Activated CD4-positive, alpha-beta memory T cell treated with anti-CD3 and anti-CD28 coated beads for 36 hours (primary cell): ENCODE data around the gene HP. TPM values are rescaled to one million over a fixed set of nuclear protein-coding genes. Genes with fewer than 3 reads are reported as not detected.
A peak's percentile ranks its signal among the peaks of the same experiment; 100 is the strongest.
"Not testable (repeated sequence)": the region's sequence is repeated elsewhere in the genome, so short reads cannot be mapped to it uniquely, and the experiment has no call there.

Source experiments
- CTCF ChIA-PET: fragments of 350-600 bp; sonication (Branson Sonifier 250); formaldehyde crosslinking; loops from one replicate; lab custom pipeline; 2021; ENCODE audit warnings: antibody characterized with exemption, inconsistent platforms; lab: Charles Lee
- POLR2A ChIA-PET: fragments of 350-600 bp; sonication (Branson Sonifier 250); formaldehyde crosslinking; loops from one replicate; lab custom pipeline; 2021; ENCODE audit warnings: antibody characterized with exemption; lab: Charles Lee
- DNase-seq: peaks from one replicate; pipeline ENCODE4 v3.0.0-alpha.2; 2020
- H3K27ac Mint-ChIP-seq: one replicate; pipeline ENCODE4 v1.8.0; 2021; ENCODE audit warnings: mixed read lengths
- H3K27me3 Mint-ChIP-seq: one replicate; pipeline ENCODE4 v1.8.0; 2021; ENCODE audit warnings: mixed read lengths
- H3K36me3 Mint-ChIP-seq: one replicate; pipeline ENCODE4 v1.8.0; 2021; ENCODE audit warnings: mixed read lengths
- H3K4me1 Mint-ChIP-seq: one replicate; pipeline ENCODE4 v1.8.0; 2021; ENCODE audit warnings: low read depth, mixed read lengths
- H3K4me3 Mint-ChIP-seq: one replicate; pipeline ENCODE4 v1.8.0; 2021; ENCODE audit warnings: mild to moderate bottlenecking, mixed read lengths
- H3K9me3 Mint-ChIP-seq: one replicate; pipeline ENCODE4 v1.8.0; 2021; ENCODE audit warnings: mixed read lengths
- intact Hi-C: fragments of 100-400 bp; cut with micrococcal nuclease; formaldehyde crosslinking; loops from one replicate; pipeline ENCODE4 v1.15.1; 2023
- total RNA-seq, 2 experiments: library from RNA; stranded (reverse); gene quantifications; one replicate each; pipeline ENCODE4 v1.2.3, GENCODE V29; 2021

HP gene, protein sequence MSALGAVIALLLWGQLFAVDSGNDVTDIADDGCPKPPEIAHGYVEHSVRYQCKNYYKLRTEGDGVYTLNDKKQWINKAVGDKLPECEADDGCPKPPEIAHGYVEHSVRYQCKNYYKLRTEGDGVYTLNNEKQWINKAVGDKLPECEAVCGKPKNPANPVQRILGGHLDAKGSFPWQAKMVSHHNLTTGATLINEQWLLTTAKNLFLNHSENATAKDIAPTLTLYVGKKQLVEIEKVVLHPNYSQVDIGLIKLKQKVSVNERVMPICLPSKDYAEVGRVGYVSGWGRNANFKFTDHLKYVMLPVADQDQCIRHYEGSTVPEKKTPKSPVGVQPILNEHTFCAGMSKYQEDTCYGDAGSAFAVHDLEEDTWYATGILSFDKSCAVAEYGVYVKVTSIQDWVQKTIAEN
- not detected for total RNA-seq

DNA sequence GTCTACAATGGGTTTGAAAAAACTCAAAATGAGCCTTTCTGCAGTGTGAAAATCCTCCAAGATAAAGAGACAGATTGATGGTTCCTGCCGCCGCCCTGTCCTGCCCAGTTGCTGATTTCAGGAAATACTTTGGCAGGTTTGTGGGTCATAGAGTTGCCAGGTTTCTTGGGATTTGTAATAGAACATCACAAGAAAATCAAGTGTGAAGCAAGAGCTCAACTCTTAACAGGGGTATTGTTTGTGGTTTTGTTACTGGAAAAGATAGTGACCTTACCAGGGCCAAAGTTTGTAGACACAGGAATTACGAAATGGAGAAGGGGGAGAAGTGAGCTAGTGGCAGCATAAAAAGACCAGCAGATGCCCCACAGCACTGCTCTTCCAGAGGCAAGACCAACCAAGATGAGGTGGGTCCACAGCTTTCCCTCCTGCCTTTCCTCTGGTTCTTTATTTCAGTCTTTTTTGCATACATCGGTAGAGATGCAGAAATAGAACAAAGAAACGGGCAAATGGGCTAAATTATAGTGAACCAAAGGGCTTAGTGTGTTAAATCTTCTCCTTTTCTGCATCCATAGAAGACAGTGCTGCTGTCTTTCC lies at the start of gene HP:
Gene HP, plus strand, starts transcription at position 252 of the 594 bp plus-strand sequence. Its CDS starts 148 bp downstream, at position 400.
- peaks cover 12% of the 10 kb centered on the region for H3K9me3 Mint-ChIP-seq
- DNase-seq, POLR2A ChIA-PET, H3K36me3 Mint-ChIP-seq, H3K27ac Mint-ChIP-seq, CTCF ChIA-PET, H3K4me3 Mint-ChIP-seq, H3K4me1 Mint-ChIP-seq, H3K27me3 Mint-ChIP-seq, intact Hi-C loops: not testable (repeated sequence)

DNA sequence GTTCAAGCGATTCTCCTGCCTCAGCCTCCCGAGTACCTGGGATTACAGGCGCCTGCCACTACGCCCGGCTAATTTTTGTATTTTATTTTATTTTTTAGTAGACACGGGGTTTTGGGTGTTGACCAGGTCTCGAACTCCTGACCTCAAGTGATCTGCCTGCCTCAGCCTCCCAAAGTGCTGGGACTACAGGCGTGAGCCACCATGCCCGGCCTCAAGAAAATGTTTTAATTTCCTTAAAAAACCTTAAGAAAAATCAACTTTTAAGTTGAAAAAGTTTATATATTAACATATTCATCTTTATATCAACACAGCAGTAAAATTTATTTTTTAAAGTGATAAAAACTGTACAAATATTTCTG lies 46.3 kb upstream of the HP start:
- intact Hi-C loops: loop anchor here (1.0 to 5.0 kb wide), 5 partner anchors 85 to 443 kb away; partner anchors contain the start of genes DHX38, TXNL4B and ZNF821
- POLR2A ChIA-PET, H3K27me3 Mint-ChIP-seq, DNase-seq, H3K36me3 Mint-ChIP-seq, H3K9me3 Mint-ChIP-seq, CTCF ChIA-PET: not testable (repeated sequence)
- peaks cover 15% of the 10 kb centered on the region for H3K4me1 Mint-ChIP-seq
- peak overlapping the region; percentile 15 for H3K27ac Mint-ChIP-seq
- H3K4me3 Mint-ChIP-seq: peak overlapping the region; percentile 91

DNA sequence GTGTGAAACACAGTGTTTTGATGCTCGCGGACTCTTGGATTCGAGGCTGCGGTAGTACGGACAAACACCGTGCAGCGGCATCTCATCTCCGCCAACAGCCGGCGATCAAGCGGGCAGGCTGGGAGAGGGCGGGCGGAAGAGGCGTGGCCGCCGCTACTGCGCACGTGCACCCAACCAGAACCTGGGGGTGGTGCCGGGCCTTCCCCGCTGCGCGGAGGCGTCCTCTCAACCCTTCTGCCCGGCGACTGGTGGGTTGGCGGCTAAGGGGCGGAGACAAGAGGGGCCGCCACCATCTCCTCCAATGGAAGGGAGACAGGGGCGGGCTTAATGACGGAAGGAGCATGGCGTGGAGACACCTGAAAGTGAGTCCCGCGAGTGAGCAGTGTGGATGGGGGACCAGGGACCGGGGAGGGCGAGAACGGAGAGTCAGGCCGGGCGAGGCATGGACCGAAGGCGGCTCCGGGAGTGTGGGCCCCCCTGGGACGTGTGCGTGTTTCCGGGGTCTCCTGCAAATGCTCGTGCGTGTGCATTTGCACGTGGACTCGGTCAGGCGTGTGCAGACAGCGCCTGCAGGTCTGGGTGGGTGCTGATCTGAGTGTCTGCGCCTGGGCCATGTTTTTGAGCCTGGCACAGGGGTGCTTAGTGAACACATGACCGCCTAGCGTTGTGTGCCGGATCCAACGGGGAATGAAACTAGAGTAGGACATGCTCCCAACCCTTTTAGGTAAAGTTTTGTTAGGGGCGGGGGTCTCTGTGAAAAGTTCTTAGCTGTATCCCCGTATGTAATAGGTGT lies 45.7 kb upstream of the HP start, which contains the start of gene DHODH:
Gene DHODH, plus strand, starts transcription at position 321 of the 793 bp plus-strand sequence. Its CDS starts 21 bp downstream, at position 342.
- peak within 1 kb of the TSS; percentile 91 for H3K4me3 Mint-ChIP-seq
- intact Hi-C loops: loop anchor here (1.0 to 5.0 kb wide), 5 partner anchors 85 to 443 kb away; partner anchors contain the start of genes DHX38, TXNL4B and ZNF821
- peak; percentile 99 for DNase-seq
- peaks cover 4% of the 10 kb centered on the region for H3K36me3 Mint-ChIP-seq
- ChIA-PET CTCF (interaction anchor here (0.6 kb wide), 1 partner anchor 47 kb away, joined by 3 read pairs; no protein-coding TSS in a partner anchor), POLR2A (no interaction called here)
- peak within 1 kb of the TSS; percentile 76 for H3K27ac Mint-ChIP-seq
- no peaks in the 10 kb centered on the region for H3K27me3 Mint-ChIP-seq
- peaks cover 21% of the 10 kb centered on the region for H3K4me1 Mint-ChIP-seq
- H3K9me3 Mint-ChIP-seq: no peaks in the 10 kb centered on the region

DNA sequence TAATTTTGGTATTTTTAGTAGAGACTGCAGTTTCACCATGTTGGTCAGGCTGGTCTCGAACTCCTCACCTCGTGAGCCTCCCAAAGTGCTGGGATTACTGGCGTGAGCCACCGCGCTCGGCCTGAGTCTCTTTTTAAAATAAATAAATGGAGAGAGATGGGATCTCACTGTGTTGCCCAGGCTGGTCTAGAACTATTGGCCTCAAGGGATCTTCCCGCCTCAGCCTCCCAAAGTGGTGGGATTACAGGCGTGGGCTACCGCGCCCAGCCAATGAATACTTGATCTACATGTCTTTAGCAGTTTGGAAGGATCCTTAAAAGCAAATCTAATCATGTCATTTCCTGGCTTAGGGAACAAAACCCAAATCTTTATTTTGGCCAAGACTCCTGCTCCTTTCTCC lies 44.5 kb upstream of the HP start:
- H3K27ac Mint-ChIP-seq: no peak overlapping the region
- H3K4me1 Mint-ChIP-seq: peaks cover 27% of the 10 kb centered on the region
- ChIA-PET CTCF (no interaction called here), POLR2A (no interaction called here)
- H3K9me3 Mint-ChIP-seq: no peaks in the 10 kb centered on the region
- no peaks in the 10 kb centered on the region for H3K27me3 Mint-ChIP-seq
- H3K4me3 Mint-ChIP-seq: peak overlapping the region; percentile 59
- intact Hi-C loops: loop anchor here (2.0 to 5.0 kb wide), 2 partner anchors 127 to 287 kb away; partner anchors contain the start of gene ZNF821
- H3K36me3 Mint-ChIP-seq: peaks cover 11% of the 10 kb centered on the region
- DNase-seq: no peak

DNA sequence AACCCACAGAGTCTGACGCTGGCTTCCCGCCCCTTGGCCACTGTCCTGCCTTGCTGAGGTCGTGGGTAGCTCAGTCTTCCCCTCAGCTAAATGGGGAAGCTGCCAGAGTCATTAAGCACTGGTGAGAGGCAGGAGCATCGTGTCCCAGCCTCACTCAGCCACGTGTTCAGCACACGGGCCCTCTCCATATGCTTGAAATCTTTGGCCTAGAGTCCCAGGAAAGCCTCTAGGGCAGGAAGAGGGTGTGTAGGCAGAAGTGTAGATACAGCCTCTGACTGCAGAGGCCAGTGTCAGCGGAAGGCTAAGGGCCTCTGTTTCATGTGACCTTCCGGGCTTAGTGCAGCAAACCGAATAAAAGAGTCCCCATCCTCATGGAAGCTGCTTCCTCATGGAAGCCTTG lies 41.7 kb upstream of the HP start:
- Mint-ChIP-seq H3K9me3 (no peaks in the 10 kb centered on the region), H3K27ac (no peak overlapping the region), H3K4me1 (peaks cover 27% of the 10 kb centered on the region), H3K36me3 (peaks cover 18% of the 10 kb centered on the region), H3K4me3 (no peak overlapping the region), H3K27me3 (no peaks in the 10 kb centered on the region)
- intact Hi-C loops: no loop called here
- CTCF ChIA-PET: no interaction called here
- DNase-seq: no peak
- POLR2A ChIA-PET: no interaction called here

DNA sequence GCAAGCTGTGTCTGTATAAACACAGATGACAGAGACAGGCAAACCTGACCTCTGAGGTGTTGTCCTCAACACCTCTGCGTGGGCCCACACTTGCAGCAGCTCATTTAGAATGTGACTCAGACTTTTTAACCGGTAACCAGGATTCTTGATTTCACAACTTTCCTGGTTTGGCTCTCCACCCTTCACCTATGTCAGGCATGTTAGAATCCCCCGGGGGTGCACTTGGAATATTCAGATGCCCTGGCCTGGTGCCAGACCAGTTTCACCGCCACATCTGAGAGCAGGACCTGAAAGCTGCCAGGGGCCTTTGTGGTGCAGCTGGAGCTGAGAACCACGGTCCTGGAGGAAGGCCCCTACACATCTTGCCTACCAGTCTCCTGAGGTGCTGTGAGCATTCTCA lies 40.9 kb upstream of the HP start:
- intact Hi-C loops: no loop called here
- DNase-seq: peak; percentile 53
- H3K9me3 Mint-ChIP-seq: no peaks in the 10 kb centered on the region
- POLR2A ChIA-PET: no interaction called here
- H3K36me3 Mint-ChIP-seq: peaks cover 20% of the 10 kb centered on the region
- H3K27ac Mint-ChIP-seq: peak overlapping the region; percentile 26
- CTCF ChIA-PET: no interaction called here
- H3K4me1 Mint-ChIP-seq: peaks cover 27% of the 10 kb centered on the region
- no peak overlapping the region for H3K4me3 Mint-ChIP-seq
- H3K27me3 Mint-ChIP-seq: no peaks in the 10 kb centered on the region

DNA sequence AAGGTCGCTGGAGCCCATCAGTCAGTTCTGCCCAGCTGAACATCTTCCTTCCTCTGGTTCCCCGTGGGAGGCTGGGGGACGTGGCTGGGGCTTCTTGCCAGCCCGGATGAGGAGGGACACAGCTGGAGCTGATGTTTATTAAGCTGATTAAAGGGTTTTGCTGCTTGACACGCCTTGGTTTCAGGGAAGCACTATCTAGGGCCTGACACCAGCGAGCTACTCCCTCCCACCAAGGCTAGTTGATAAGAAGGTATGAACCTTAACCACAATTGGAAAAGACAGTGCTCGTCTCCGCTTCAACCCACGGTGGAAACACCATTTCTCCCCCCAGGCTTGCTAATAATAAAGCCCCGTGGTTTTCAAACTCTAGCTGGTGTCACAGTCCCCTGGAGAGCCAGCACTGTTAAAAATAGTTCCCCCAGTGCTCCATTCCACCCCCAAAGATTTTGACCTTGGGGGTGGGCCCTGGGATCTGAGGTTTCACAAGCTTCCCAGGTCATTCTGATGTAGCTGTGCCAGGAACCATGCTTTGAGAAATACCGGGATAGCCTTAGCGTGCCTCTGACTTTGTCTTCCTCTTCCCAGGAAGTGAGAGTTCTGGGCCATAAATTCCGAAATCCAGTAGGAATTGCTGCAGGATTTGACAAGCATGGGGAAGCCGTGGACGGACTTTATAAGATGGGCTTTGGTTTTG lies 40.3 kb upstream of the HP start:
- intact Hi-C loops: no loop called here
- Mint-ChIP-seq H3K27me3 (no peaks in the 10 kb centered on the region), H3K36me3 (peaks cover 20% of the 10 kb centered on the region), H3K9me3 (no peaks in the 10 kb centered on the region), H3K4me3 (no peak overlapping the region), H3K4me1 (peaks cover 25% of the 10 kb centered on the region), H3K27ac (peak overlapping the region; percentile 26)
- ChIA-PET CTCF (no interaction called here), POLR2A (no interaction called here)
- DNase-seq: no peak

DNA sequence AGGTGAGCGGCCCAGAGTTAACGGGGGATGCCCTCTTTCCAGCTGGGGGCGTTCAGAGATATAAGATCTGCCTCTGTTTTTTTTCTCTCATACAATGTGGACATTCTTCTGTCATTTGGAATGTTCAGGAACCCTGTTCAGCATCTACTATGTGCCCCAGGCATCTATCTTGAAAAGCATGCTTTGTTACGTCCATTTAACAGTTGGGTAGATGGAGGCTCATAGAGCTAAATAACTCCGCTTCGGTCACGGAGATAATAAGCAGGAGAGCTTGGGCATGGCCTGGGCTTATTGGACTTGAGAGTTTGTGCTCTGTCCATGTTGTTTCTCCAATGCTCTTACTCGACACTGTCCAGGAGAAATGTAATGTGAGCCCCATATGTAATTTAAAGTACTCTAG lies 39.6 kb upstream of the HP start:
- Mint-ChIP-seq H3K27ac (no peak overlapping the region), H3K4me3 (no peak overlapping the region), H3K9me3 (no peaks in the 10 kb centered on the region), H3K36me3 (peaks cover 20% of the 10 kb centered on the region), H3K4me1 (peaks cover 24% of the 10 kb centered on the region), H3K27me3 (no peaks in the 10 kb centered on the region)
- DNase-seq: no peak
- intact Hi-C loops: no loop called here
- ChIA-PET CTCF (no interaction called here), POLR2A (no interaction called here)

DNA sequence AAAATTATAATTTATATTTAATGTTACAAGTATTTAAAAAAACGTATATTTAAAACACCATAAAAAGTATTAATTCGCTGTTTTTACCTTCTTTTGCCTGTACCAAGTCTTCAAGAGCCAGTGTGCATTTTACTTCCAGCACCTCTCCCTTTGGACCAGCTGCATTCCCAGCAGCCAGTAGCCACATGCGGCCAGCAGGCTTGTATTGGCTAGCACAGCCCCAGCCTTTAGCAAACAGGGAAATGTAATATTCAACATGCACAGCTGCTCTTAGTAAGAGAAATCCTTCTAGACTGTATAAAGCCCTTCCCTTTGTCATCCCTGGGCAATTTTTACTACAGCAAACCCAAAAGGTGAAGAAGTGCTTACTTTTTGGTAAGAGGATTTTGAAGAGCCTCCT lies 39.2 kb upstream of the HP start:
- intact Hi-C loops: no loop called here
- ChIA-PET POLR2A (no interaction called here), CTCF (no interaction called here)
- Mint-ChIP-seq H3K27me3 (no peaks in the 10 kb centered on the region), H3K27ac (no peak overlapping the region), H3K9me3 (no peaks in the 10 kb centered on the region), H3K4me1 (peaks cover 19% of the 10 kb centered on the region), H3K36me3 (peaks cover 20% of the 10 kb centered on the region), H3K4me3 (no peak overlapping the region)
- no peak for DNase-seq

DNA sequence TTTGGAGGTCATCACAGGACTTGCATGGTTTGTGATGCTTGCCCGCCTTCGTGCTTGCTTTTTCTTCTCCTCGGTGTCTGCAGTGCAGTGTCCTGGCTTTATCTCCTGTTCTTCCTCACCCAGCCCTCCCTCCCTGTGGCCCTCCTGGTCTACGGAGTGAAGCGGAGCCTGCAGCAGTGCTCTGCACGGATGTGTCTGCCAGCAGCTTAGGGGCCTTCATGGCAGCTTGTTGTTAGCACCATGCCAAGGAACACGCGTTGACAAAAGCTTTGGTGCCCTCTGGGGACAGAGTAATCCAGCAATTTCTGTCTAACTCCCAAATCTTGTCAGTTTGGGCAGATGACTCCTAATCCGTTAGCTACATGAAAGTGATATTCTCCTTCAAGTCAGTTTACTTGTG lies 35.8 kb upstream of the HP start:
- ChIA-PET POLR2A (interaction anchor here (1.1 kb wide), 1 partner anchor 72 kb away, joined by 3 read pairs; no protein-coding TSS in a partner anchor), CTCF (interaction anchor here (1.3 kb wide), 1 partner anchor 57 kb away, joined by 5 read pairs; no protein-coding TSS in a partner anchor)
- H3K27me3 Mint-ChIP-seq: no peaks in the 10 kb centered on the region
- H3K9me3 Mint-ChIP-seq: no peaks in the 10 kb centered on the region
- intact Hi-C loops: no loop called here
- H3K4me1 Mint-ChIP-seq: peaks cover 7% of the 10 kb centered on the region
- no peak for DNase-seq
- no peak overlapping the region for H3K4me3 Mint-ChIP-seq
- peaks cover 31% of the 10 kb centered on the region for H3K36me3 Mint-ChIP-seq
- H3K27ac Mint-ChIP-seq: no peak overlapping the region

DNA sequence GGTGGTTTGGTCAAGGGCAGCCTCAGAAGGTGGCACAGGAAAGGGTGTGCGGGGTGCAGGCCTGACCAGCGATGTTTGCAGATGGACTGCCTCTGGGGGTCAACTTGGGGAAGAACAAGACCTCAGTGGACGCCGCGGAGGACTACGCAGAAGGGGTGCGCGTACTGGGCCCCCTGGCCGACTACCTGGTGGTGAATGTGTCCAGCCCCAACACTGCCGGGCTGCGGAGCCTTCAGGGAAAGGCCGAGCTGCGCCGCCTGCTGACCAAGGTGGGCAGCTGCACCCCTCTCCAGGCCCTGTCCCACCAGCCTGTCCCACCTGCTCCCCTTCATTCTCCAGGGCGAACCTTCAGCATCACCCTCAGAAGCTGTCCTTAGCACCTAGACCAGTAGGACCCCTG lies 33.3 kb upstream of the HP start:
- DNase-seq: no peak
- Mint-ChIP-seq H3K4me1 (no peaks in the 10 kb centered on the region), H3K36me3 (peaks cover 30% of the 10 kb centered on the region), H3K9me3 (no peaks in the 10 kb centered on the region), H3K27me3 (no peaks in the 10 kb centered on the region), H3K27ac (no peak overlapping the region), H3K4me3 (no peak overlapping the region)
- CTCF ChIA-PET: no interaction called here
- POLR2A ChIA-PET: no interaction called here
- intact Hi-C loops: no loop called here
